ENCODE data around the gene CHRNB2. TPM values are rescaled to one million over a fixed set of nuclear protein-coding genes. Genes with fewer than 3 reads are reported as not detected.
A peak's percentile ranks its signal among the peaks of the same experiment; 100 is the strongest.

Gene CHRNB2
- total RNA-seq, 1 donor from 2014 or later: 44.9 TPM

DNA sequence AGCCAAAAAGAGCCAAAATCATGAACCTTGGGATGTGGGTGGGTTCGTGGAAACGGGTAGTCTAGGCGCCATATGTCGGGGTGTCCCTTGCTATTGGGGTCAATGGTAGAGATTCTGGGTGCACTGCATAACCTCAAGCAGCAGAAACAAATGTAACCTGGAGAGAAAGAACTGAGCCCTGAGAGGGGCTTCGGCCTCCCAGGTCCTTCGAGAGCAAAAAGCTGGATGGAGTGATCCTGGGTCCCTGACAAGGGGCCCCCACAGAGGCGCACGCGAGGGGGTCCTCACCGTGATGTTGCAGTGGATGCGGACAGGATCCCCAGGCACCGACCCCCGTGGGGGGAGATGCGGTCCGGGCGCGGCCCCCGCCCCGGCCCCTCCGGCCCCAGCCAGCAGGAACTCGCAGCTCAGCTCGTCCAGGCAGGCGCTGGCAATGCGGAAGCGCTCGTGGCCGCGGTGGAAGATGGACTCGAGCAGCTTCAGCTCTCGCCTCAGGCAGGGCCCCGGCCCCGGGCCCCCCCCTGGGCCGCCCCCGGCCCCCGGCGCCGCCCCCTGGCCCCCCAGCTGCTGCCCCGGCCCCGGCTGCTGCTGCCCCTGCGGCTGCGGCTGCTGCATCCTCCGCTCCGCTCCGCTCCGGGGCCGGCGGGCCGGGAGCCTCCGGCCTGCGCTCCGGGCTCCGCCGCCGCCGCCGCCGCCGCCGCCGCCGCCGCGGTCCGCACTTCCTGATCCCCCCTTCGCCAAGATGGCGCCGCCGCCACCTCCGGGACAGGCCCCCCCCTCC is 9.4 kb upstream of the CHRNB2 start, which contains the start of gene UBE2Q1:
Gene UBE2Q1, minus strand, starts transcription at position 724 of the 781 bp plus-strand sequence. Its CDS starts 109 bp downstream, at position 615.
- Mint-ChIP-seq H3K9me3 (ENCODE audit: unreplicated experiment) (peaks cover 11% of the 10 kb centered on the region), H3K27me3 (ENCODE audit: unreplicated experiment) (peaks cover 13% of the 10 kb centered on the region), H3K27ac (ENCODE audit: unreplicated experiment) (peak within 1 kb of the TSS; percentile 96), H3K4me3 (ENCODE audit: unreplicated experiment) (peak within 1 kb of the TSS; percentile 94), H3K4me1 (ENCODE audit: low read depth, unreplicated experiment) (peaks cover 15% of the 10 kb centered on the region), H3K36me3 (ENCODE audit: unreplicated experiment) (no peaks in the 10 kb centered on the region)
- DNase-seq: peak; percentile 60
- TF ChIP-seq, protein P1, sequence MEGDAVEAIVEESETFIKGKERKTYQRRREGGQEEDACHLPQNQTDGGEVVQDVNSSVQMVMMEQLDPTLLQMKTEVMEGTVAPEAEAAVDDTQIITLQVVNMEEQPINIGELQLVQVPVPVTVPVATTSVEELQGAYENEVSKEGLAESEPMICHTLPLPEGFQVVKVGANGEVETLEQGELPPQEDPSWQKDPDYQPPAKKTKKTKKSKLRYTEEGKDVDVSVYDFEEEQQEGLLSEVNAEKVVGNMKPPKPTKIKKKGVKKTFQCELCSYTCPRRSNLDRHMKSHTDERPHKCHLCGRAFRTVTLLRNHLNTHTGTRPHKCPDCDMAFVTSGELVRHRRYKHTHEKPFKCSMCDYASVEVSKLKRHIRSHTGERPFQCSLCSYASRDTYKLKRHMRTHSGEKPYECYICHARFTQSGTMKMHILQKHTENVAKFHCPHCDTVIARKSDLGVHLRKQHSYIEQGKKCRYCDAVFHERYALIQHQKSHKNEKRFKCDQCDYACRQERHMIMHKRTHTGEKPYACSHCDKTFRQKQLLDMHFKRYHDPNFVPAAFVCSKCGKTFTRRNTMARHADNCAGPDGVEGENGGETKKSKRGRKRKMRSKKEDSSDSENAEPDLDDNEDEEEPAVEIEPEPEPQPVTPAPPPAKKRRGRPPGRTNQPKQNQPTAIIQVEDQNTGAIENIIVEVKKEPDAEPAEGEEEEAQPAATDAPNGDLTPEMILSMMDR (IDR thresholded peaks at IDR 0.05; ENCODE audit: partially characterized antibody, unreplicated experiment): no peak

DNA sequence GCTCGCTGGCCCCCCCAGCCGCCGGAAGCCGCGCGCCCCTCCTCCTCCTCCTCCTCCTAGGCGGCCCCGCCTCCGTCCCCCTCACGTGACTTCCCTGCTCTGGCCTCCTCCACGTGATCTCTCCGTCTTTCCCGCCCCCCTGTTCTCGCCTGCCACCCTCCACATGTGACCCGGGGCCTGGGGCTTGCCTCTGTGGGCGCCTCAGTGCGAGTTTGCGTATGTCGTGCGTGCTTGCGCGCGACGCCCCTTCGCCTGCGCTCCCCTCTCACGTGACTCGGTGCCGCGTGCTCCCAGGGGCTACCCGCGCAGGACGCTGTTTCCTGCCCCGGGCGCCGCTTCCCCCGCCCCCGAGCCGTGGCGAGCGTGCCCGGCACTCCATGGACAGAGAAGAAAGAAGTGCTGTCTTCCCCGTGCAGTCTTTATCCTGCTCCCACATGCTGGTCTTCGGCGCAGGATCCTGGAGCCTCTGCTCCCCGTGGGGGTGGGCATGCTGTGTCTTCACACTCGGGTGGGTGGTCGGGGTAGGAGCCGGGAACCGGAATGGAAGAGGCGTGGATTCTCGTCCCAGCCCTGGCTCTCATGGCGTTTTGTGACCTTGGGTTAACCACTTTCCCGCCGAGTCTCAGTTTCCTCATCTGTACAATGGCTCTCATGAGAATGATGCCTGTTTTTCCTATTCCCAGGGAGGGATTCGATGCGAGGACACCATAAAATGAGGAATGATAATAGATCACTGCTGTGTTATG is 8.7 kb upstream of the CHRNB2 start:
- peaks cover 13% of the 10 kb centered on the region for H3K27me3 Mint-ChIP-seq (ENCODE audit: unreplicated experiment)
- H3K4me1 Mint-ChIP-seq (ENCODE audit: low read depth, unreplicated experiment): peaks cover 15% of the 10 kb centered on the region
- TF ChIP-seq, protein P1 (IDR thresholded peaks at IDR 0.05; ENCODE audit: partially characterized antibody, unreplicated experiment): no peak

DNA sequence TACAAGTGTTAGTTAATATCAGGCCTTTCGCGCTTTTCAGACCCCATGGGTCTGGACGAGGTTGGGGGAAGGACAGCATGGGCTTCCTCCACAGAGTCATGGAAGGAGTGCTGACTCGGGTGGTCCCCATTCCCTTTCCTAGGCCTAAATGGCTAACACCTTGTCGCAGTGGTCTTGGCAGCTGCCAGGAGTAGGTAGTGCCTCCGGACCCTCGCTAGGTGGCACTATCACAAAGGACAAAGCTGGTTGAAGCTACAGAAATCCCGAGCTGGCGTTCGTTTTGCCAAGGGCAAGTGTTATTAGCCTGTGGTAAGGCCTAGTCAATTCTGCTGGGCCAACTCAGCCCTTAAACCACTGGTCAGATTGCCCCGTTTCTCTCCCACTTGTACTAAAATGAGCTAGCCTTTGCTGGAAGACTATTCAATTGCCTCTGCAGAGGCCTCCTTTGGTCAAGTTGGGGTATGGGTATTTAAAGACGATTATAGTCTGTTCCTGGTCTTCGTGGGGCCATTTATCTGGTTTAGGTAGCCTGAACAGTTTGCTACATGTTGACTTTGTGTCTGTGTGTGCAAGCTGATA is 8.0 kb upstream of the CHRNB2 start:
- no peaks in the 10 kb centered on the region for H3K36me3 Mint-ChIP-seq (ENCODE audit: unreplicated experiment)
- H3K4me3 Mint-ChIP-seq (ENCODE audit: unreplicated experiment): peak overlapping the region; percentile 91
- H3K9me3 Mint-ChIP-seq (ENCODE audit: unreplicated experiment): peaks cover 11% of the 10 kb centered on the region
- peak; percentile 86 for DNase-seq
- H3K27ac Mint-ChIP-seq (ENCODE audit: unreplicated experiment): peak overlapping the region; percentile 96
- H3K27me3 Mint-ChIP-seq (ENCODE audit: unreplicated experiment): peaks cover 13% of the 10 kb centered on the region
- TF ChIP-seq, protein P1 (IDR thresholded peaks at IDR 0.05; ENCODE audit: partially characterized antibody, unreplicated experiment): peak; percentile 90
- H3K4me1 Mint-ChIP-seq (ENCODE audit: low read depth, unreplicated experiment): peaks cover 15% of the 10 kb centered on the region

More for the DNA sequence above, 8.7 kb upstream of the CHRNB2 start:
- peak overlapping the region; percentile 96 for H3K27ac Mint-ChIP-seq (ENCODE audit: unreplicated experiment)
- peaks cover 11% of the 10 kb centered on the region for H3K9me3 Mint-ChIP-seq (ENCODE audit: unreplicated experiment)
- H3K4me3 Mint-ChIP-seq (ENCODE audit: unreplicated experiment): peak overlapping the region; percentile 91
- H3K36me3 Mint-ChIP-seq (ENCODE audit: unreplicated experiment): no peaks in the 10 kb centered on the region
- DNase-seq: peak; percentile 98

DNA sequence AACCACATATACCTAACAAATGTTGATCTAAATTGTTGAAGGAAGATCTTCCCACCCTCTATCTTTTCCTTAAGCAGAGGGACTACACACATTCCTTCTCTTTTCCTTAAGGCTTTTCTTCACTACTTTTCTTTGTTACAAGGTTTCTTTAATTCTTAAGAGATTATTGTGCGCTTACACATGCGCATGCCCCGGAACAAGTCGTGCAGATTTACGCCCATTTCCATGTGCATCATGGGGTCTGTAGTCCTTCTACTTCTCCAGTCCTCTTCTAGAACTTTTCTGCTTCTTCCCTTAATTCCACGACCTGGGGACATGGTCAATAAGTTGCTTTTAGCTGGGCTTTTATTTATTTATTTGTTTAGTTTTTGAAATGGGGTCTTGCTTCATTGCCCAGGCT is 1.7 kb upstream of the CHRNB2 start:
- DNase-seq: no peak
- Mint-ChIP-seq H3K27me3 (ENCODE audit: unreplicated experiment) (peaks cover 6% of the 10 kb centered on the region), H3K9me3 (ENCODE audit: unreplicated experiment) (peaks cover 4% of the 10 kb centered on the region), H3K4me3 (ENCODE audit: unreplicated experiment) (no peak overlapping the region), H3K27ac (ENCODE audit: unreplicated experiment) (no peak overlapping the region), H3K36me3 (ENCODE audit: unreplicated experiment) (peaks cover 3% of the 10 kb centered on the region), H3K4me1 (ENCODE audit: low read depth, unreplicated experiment) (peaks cover 2% of the 10 kb centered on the region)
- TF ChIP-seq, protein P1 (IDR thresholded peaks at IDR 0.05; ENCODE audit: partially characterized antibody, unreplicated experiment): no peak
